Keratinocyte (primary cell): Measurements from ENCODE around the gene AGFG2. TPM values are rescaled to one million over a fixed set of nuclear protein-coding genes. Genes with fewer than 3 reads are reported as not detected.

Source experiments
- DNase-seq: peaks from one replicate; pipeline ENCODE4 v3.0.0-alpha.2; 2011; ENCODE audit warnings: low read depth, missing footprints, low spot score
- FAIRE-seq: peaks from 2 replicates; lab custom pipeline; 2011; peaks lifted over from hg19 to GRCh38; lab: Jason Lieb, UNC
- H2AFZ ChIP-seq: 2 replicates; pipeline ENCODE4 v1.6.0; 2012; ENCODE audit warnings: low read length, control low read depth, inconsistent platforms; ENCODE audit not compliant: control insufficient read depth
- H3K27ac ChIP-seq: 2 replicates; pipeline ENCODE4 v1.5.1; 2011; ENCODE audit warnings: low read length; ENCODE audit not compliant: control insufficient read depth, insufficient read depth
- H3K27me3 ChIP-seq: 3 replicates; pipeline ENCODE4 v1.6.0; 2011; ENCODE audit warnings: low read length; ENCODE audit not compliant: control insufficient read depth, insufficient read depth; ENCODE audit errors: extremely low read depth
- H3K36me3 ChIP-seq, 2 experiments: 2 replicates in 1 of 2; 3 replicates in 1 of 2; pipeline ENCODE4 v1.5.1; 2011; ENCODE audit warnings: low read length in 2 of 2, mild to moderate bottlenecking in 1 of 2; ENCODE audit not compliant: control insufficient read depth in 2 of 2, insufficient read depth in 2 of 2; ENCODE audit errors: extremely low read depth in 1 of 2
- H3K4me1 ChIP-seq: 3 replicates; pipeline ENCODE4 v1.5.1; 2011; ENCODE audit warnings: low read length; ENCODE audit not compliant: control insufficient read depth, insufficient read depth; ENCODE audit errors: extremely low read depth
- H3K4me2 ChIP-seq: 3 replicates; pipeline ENCODE4 v1.6.0; 2011; ENCODE audit warnings: low read depth, low read length; ENCODE audit not compliant: control insufficient read depth, insufficient read depth; ENCODE audit errors: extremely low read depth
- H3K4me3 ChIP-seq, 3 experiments: fragments of 200-600 bp in 1 of 3; sonication (generic) in 1 of 3; 2 replicates in 2 of 3; 3 replicates in 1 of 3; pipeline ENCODE4 v1.5.1; 2011 to 2016; ENCODE audit warnings: low read length in 3 of 3, mild to moderate bottlenecking in 3 of 3, control low read depth in 2 of 3, inconsistent platforms in 1 of 3, low read depth in 1 of 3, mixed read lengths in 1 of 3, mixed run types in 1 of 3, moderate library complexity in 1 of 3; ENCODE audit not compliant: control insufficient read depth in 2 of 3, insufficient read depth in 2 of 3; ENCODE audit errors: extremely low read depth in 1 of 3
- H3K79me2 ChIP-seq: 2 replicates; pipeline ENCODE4 v1.6.0; 2012; ENCODE audit warnings: low read length; ENCODE audit not compliant: control insufficient read depth, insufficient read depth
- H3K9ac ChIP-seq: 3 replicates; pipeline ENCODE4 v1.6.0; 2011; ENCODE audit warnings: low read length; ENCODE audit not compliant: control insufficient read depth, insufficient read depth; ENCODE audit errors: extremely low read depth
- H3K9me1 ChIP-seq: 3 replicates; pipeline ENCODE4 v1.6.0; 2011; ENCODE audit warnings: low read length; ENCODE audit not compliant: control insufficient read depth, insufficient read depth; ENCODE audit errors: extremely low read depth
- H3K9me3 ChIP-seq: 2 replicates; pipeline ENCODE4 v1.5.1; 2012; ENCODE audit warnings: low read depth, low read length; ENCODE audit not compliant: control insufficient read depth
- H4K20me1 ChIP-seq: 3 replicates; pipeline ENCODE4 v1.6.0; 2011; ENCODE audit warnings: low read length; ENCODE audit not compliant: control insufficient read depth, insufficient read depth; ENCODE audit errors: extremely low read depth
- CTCF ChIP-seq, 3 experiments: IDR thresholded peaks in 1 of 3; conservative IDR thresholded peaks in 1 of 3; optimal IDR thresholded peaks in 1 of 3; 2 replicates in 2 of 3; 3 replicates in 1 of 3; pipeline versions ENCODE3 to v1.5.1; 2011; ENCODE audit warnings: low read length in 3 of 3, mild to moderate bottlenecking in 3 of 3, moderate library complexity in 2 of 3, control low read depth in 1 of 3, inconsistent platforms in 1 of 3; ENCODE audit not compliant: insufficient read depth in 2 of 3; ENCODE audit errors: extremely low read depth in 1 of 3
- EZH2 ChIP-seq: IDR thresholded peaks from one replicate; pipeline ENCODE4 v1.6.1; 2012; ENCODE audit warnings: inconsistent platforms, mild to moderate bottlenecking, low read length, moderate library complexity
- dilution Hi-C: fragments of 300-500 bp; cut with MboI; formaldehyde crosslinking; loops from one replicate; pipeline ENCODE4 v1.7.0; 2020; ENCODE audit warnings: low sequenced_read_pairs; ENCODE audit not compliant: extremely low pct_ligation_motif_present
- polyA plus RNA-seq, 5 experiments: library from polyadenylated mRNA; depleted of rRNA in 3 of 5; stranded (reverse) in 3 of 5; stranded (forward) in 1 of 5; unstranded in 1 of 5; fragments of >200 nt; gene quantifications; 1 replicate in 1 of 5; 2 replicates in 3 of 5; 3 replicates in 1 of 5; pipeline versions ENCODE4 v1.2.1 to v1.2.3, GENCODE V29; 2011 to 2012; ENCODE audit warnings: missing spikeins in 2 of 5, low read depth in 1 of 5, low replicate concordance in 1 of 5

AGFG2 gene
- polyA plus RNA-seq, 1 donor (not counting 4 experiments of a cell fraction or from before 2014, with no cell fraction given) = 3.4 TPM

DNA sequence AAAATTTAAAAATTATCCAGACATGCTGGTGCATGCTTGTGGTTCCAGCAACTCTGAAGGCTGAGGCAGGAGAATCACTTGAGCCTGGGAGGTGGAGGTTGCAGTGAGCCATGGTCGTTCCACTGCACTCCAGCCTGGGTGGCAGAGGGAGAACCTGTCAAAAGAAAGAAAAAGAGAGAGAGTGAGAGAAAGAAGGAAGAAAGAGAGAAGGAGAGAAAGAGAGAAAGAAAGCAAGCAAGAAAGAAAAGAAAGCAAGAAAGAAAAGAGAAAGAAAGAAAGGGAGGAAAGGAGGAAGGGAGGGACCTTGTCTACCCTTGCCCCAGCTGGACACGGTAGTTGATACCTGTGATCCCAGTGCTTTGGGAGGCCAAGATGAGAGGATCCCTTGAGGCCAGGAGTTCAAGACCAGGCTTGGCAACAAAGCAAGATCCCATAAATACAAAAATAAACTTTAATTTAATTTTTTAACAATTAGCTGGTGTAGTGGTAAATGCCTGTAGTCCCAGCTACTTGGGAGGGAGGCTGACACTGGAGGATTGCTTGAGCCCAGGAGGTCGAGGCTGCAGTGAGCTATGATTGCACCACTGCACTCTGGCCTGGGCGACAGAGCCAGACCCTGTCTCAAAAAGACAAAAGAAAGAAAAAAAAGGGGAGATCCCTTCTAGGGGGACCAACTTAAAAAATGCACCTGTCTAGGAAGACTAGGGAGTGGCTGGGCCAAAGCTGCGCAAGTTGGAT, 46.1 kb upstream of the AGFG2 start:
- peak overlapping the region; percentile 70 for H2AFZ ChIP-seq
- no peak overlapping the region for H3K9ac ChIP-seq
- H3K4me2 ChIP-seq = peak overlapping the region; percentile 64
- H3K9me3 ChIP-seq = no peaks in the 10 kb centered on the region
- FAIRE-seq (no peak), DNase-seq (no peak)
- no peaks in the 10 kb centered on the region for H3K79me2 ChIP-seq
- dilution Hi-C loops = no loop called here
- no peak for TF ChIP-seq EZH2
- TF ChIP-seq CTCF (optimal IDR thresholded peaks at IDR 0.05 in 1 of 3, IDR thresholded peaks at IDR 0.05 in 1 of 3, conservative IDR thresholded peaks at IDR 0.05 in 1 of 3; ENCODE audit: extremely low read depth in 1 of 3, insufficient read depth in 2 of 3, low read length in 3 of 3) = no peak
- no peaks in the 10 kb centered on the region for H3K27me3 ChIP-seq
- no peak overlapping the region for H3K27ac ChIP-seq
- H3K4me3 ChIP-seq = peak overlapping the region in 2 of 3 experiments; percentile 29 to 42
- no peaks in the 10 kb centered on the region for H3K36me3 ChIP-seq
- H3K9me1 ChIP-seq = no peaks in the 10 kb centered on the region
- H4K20me1 ChIP-seq = no peaks in the 10 kb centered on the region
- peaks cover 12% of the 10 kb centered on the region for H3K4me1 ChIP-seq

DNA sequence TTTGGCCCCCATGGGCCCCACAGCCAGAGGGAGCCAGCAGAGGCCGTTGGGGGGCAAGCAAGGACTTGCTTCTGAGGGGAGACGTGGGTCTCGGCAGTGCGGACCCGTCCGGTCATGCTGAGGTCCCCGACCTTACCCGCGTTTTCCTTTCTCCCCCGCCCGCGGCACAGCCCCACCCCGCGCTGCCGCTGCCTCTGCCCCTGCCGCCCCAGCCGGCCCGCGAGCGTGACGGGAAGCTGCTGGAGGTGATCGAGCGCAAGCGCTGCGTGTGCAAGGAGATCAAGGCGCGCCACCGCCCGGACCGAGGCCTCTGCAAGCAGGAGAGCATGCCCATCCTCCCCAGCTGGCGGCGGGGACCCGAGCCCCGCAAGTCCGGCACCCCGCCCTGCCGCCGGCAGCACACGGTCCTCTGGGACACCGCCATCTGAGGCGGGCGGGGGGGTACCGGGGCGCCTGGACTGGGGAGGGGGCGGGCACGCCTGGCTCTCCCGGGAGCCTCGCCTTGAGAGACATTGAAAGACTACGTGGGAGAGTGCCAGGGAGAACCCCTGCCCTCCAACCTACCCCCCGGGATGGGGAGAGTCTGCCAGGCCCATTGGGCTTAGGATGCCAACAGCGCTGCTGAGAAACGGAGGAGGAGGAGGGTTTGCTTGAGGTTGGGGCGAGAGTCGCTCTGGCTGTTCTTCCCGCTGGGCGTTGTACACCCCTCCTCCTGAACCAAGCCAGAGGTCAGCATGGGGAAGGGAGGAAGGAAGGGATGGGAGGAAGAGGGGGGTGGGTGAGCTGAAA, 45.3 kb upstream of the AGFG2 start:
- dilution Hi-C loops = no loop called here
- Histone ChIP-seq H2AFZ (peak overlapping the region; percentile 70), H3K4me1 (peaks cover 12% of the 10 kb centered on the region), H3K27ac (no peak overlapping the region), H3K27me3 (no peaks in the 10 kb centered on the region), H3K9ac (no peak overlapping the region), H4K20me1 (no peaks in the 10 kb centered on the region), H3K9me1 (no peaks in the 10 kb centered on the region), H3K36me3 (no peaks in the 10 kb centered on the region), H3K79me2 (no peaks in the 10 kb centered on the region), H3K4me3 (peak overlapping the region; percentile 14 to 42 (median 29)), H3K4me2 (peak overlapping the region; percentile 64), H3K9me3 (no peaks in the 10 kb centered on the region)
- FAIRE-seq (no peak), DNase-seq (no peak)
- TF ChIP-seq EZH2 = no peak
- peak in 2 of 3 experiments; percentile 3 to 17 for TF ChIP-seq CTCF (optimal IDR thresholded peaks at IDR 0.05 in 1 of 3, IDR thresholded peaks at IDR 0.05 in 1 of 3, conservative IDR thresholded peaks at IDR 0.05 in 1 of 3; ENCODE audit: extremely low read depth in 1 of 3, insufficient read depth in 2 of 3, low read length in 3 of 3)
